Measurements from ENCODE around the gene AMOT. TPM values are rescaled to one million over a fixed set of nuclear protein-coding genes. Genes with fewer than 3 reads are reported as not detected.

Gene AMOT
- total and polyA plus RNA-seq, 4 donors, result 1.1 to 2.6 (median 1.9) TPM

- Histone ChIP-seq H3K9me3 (ENCODE audit: control insufficient read depth in 4 of 4, low read length in 3 of 4) (no peaks in the 10 kb centered on the region), H3K4me1 (ENCODE audit: control insufficient read depth in 4 of 4, insufficient read depth in 4 of 4, low read length in 3 of 4) (peaks cover 1 to 12% (median 9%) of the 10 kb centered on the region in 4 donors), H3K27ac (ENCODE audit: low read depth in 1 of 2, low read length in 2 of 2) (no peak overlapping the region), H3K9ac (ENCODE audit: low read depth in 1 of 2, low read length in 2 of 2) (no peak overlapping the region), H3K4me3 (ENCODE audit: low read depth in 1 of 3, low read length in 3 of 3) (no peak overlapping the region), H3K27me3 (ENCODE audit: control insufficient read depth in 4 of 4, insufficient read depth in 4 of 4, low read length in 3 of 4) (no peaks in the 10 kb centered on the region), H3K36me3 (ENCODE audit: control insufficient read depth in 4 of 4, insufficient read depth in 3 of 4, low read depth in 1 of 4, low read length in 3 of 4) (no peaks in the 10 kb centered on the region)
- DNase-seq (ENCODE audit: low spot score), result no peak
- WGBS, result 100% methylated on average over 1 of the region's 1 CpG
- TF ChIP-seq HNF4G (IDR thresholded peaks at IDR 0.05) (no peak), TAF1 (conservative IDR thresholded peaks at IDR 0.05) (no peak), REST (IDR thresholded peaks at IDR 0.05) (no peak), JUND (IDR thresholded peaks at IDR 0.05) (no peak), FOXA1 (IDR thresholded peaks at IDR 0.05) (no peak), YY1 (IDR thresholded peaks at IDR 0.05) (no peak), MAX (IDR thresholded peaks at IDR 0.05) (no peak), GABPA (IDR thresholded peaks at IDR 0.05 in 1 of 2, conservative IDR thresholded peaks at IDR 0.05 in 1 of 2) (no peak), RXRA (IDR thresholded peaks at IDR 0.05) (no peak), CTCF (IDR thresholded peaks at IDR 0.05; ENCODE audit: low read depth, low read length, missing input control) (no peak), SP1 (IDR thresholded peaks at IDR 0.05) (no peak), FOXA2 (IDR thresholded peaks at IDR 0.05) (no peak), NR2F2 (IDR thresholded peaks at IDR 0.05) (no peak), HNF4A (conservative IDR thresholded peaks at IDR 0.05) (no peak)
- TF ChIP-seq, protein P1, sequence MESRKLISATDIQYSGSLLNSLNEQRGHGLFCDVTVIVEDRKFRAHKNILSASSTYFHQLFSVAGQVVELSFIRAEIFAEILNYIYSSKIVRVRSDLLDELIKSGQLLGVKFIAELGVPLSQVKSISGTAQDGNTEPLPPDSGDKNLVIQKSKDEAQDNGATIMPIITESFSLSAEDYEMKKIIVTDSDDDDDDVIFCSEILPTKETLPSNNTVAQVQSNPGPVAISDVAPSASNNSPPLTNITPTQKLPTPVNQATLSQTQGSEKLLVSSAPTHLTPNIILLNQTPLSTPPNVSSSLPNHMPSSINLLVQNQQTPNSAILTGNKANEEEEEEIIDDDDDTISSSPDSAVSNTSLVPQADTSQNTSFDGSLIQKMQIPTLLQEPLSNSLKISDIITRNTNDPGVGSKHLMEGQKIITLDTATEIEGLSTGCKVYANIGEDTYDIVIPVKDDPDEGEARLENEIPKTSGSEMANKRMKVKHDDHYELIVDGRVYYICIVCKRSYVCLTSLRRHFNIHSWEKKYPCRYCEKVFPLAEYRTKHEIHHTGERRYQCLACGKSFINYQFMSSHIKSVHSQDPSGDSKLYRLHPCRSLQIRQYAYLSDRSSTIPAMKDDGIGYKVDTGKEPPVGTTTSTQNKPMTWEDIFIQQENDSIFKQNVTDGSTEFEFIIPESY (IDR thresholded peaks at IDR 0.05), result no peak
- TF ChIP-seq, protein P2, sequence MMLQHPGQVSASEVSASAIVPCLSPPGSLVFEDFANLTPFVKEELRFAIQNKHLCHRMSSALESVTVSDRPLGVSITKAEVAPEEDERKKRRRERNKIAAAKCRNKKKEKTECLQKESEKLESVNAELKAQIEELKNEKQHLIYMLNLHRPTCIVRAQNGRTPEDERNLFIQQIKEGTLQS (IDR thresholded peaks at IDR 0.05), result no peak
Measured at GRCh38 chrX:112835019-112835418, 5.6 kb downstream of the AMOT start.

Measured in liver (tissue), 9 donors.